Psoas muscle (tissue), 8 donors: ENCODE data around the gene PWP1. TPM values are rescaled to one million over a fixed set of nuclear protein-coding genes. Genes with fewer than 3 reads are reported as not detected.

Source experiments
- ATAC-seq, 4 donors: fragments of 200-7000 bp; cut with Tn5 transposase; one replicate each; pipeline ENCODE4 v1.9.1; 2020; ENCODE audit warnings: moderate library complexity in 3 of 4, mild to moderate bottlenecking in 2 of 4
- DNase-seq, 2 donors: peaks; one replicate each; pipeline ENCODE4 v3.0.0-alpha.2; 2020
- H3K27ac ChIP-seq: fragments of 200-600 bp; one replicate; pipeline ENCODE4 v1.8.0; 2022
- H3K27me3 ChIP-seq, 3 donors: fragments of 200-600 bp in 1 of 3; one replicate each; pipeline versions ENCODE4 v1.6.1 to v1.8.0; 2013 to 2022; ENCODE audit warnings: low read length in 2 of 3, mild to moderate bottlenecking in 2 of 3, moderate library complexity in 1 of 3; ENCODE audit not compliant: insufficient read depth in 3 of 3
- H3K36me3 ChIP-seq, 2 donors: fragments of 200-600 bp in 1 of 2; one replicate each; pipeline versions ENCODE4 v1.6.1 to v1.8.0; 2013 to 2022; ENCODE audit warnings: low read depth in 1 of 2, mild to moderate bottlenecking in 1 of 2, moderate library complexity in 1 of 2; ENCODE audit not compliant: insufficient read depth in 1 of 2
- H3K4me1 ChIP-seq: fragments of 200-600 bp; one replicate; pipeline ENCODE4 v1.8.0; 2022
- H3K4me3 ChIP-seq: fragments of 200-600 bp; one replicate; pipeline ENCODE4 v1.8.0; 2022; ENCODE audit warnings: mild to moderate bottlenecking
- H3K9me3 ChIP-seq: fragments of 200-600 bp; one replicate; pipeline ENCODE4 v1.8.0; 2022
- CTCF ChIP-seq: fragments of 200-600 bp; IDR thresholded peaks from one replicate; pipeline ENCODE4 v1.8.0; 2022; ENCODE audit warnings: antibody characterized with exemption
- WGBS, 3 donors: extraction: QIAGEN DNeasy Blood & Tissue Kit; methylation state at CpG; one replicate each; pipeline versions ENCODE4 v1.1.6 to v1.1.7; 2013; 5-methylcytosine and 5-hydroxymethylcytosine counted together
- intact Hi-C, 2 donors: fragments of 100-400 bp; cut with DNase I; formaldehyde crosslinking; loops; one replicate each; pipeline versions ENCODE4 v1.11.0 to v1.14.2; 2022
- polyA plus RNA-seq, 3 donors: library from polyadenylated mRNA; stranded (reverse); fragments of 200-250 nt; gene quantifications; one replicate each; pipeline ENCODE4 v1.2.3, GENCODE V29; 2013
- total RNA-seq, 4 donors: library from RNA; stranded (reverse); fragmentation: NEBNext Ultra II Directional in 2 of 4; extraction: Animal tissue kit (Norgen Biotek cat#: 25700) in 2 of 4; gene quantifications; one replicate each; pipeline versions ENCODE4 v1.2.1 to v1.2.4, GENCODE V29; 2021 to 2023
- donor health status: healthy with polysubstance abuse.
- donor health status: DM: no; HTN: no; CAD: no; lungs with moderate emphysema.
- donor health status: Bipolar disorder and iron deficiency.
- donor health status: healthy.
- donor health status: DM: yes; HTN: yes; CAD: no.
- donor health status: DM: no; HTN: no; CAD: no.
- donor health status: DM: no; HTN: no; CAD: no.
- donor health status: DM: yes; HTN: yes; CAD: no.

The PWP1 gene
- total and polyA plus RNA-seq, 7 donors, result 15.6 to 30.1 (median 20.5) TPM

GRCh38 chr12:107669946-107670345 is 15.7 kb upstream of the PWP1 start:
- intact Hi-C loops, result no loop called here
- Histone ChIP-seq H3K27ac (no peak overlapping the region), H3K4me1 (no peaks in the 10 kb centered on the region), H3K4me3 (no peak overlapping the region), H3K36me3 (no peaks in the 10 kb centered on the region), H3K9me3 (no peaks in the 10 kb centered on the region), H3K27me3 (peaks cover 0 to 23% (median 4%) of the 10 kb centered on the region in 3 donors)
- DNase-seq (no peak), ATAC-seq (no peak)
- 75 to 90% (median 81%) methylated on average over 8 of the region's 8 CpGs for WGBS, 3 donors
- no peak for TF ChIP-seq CTCF

DNA sequence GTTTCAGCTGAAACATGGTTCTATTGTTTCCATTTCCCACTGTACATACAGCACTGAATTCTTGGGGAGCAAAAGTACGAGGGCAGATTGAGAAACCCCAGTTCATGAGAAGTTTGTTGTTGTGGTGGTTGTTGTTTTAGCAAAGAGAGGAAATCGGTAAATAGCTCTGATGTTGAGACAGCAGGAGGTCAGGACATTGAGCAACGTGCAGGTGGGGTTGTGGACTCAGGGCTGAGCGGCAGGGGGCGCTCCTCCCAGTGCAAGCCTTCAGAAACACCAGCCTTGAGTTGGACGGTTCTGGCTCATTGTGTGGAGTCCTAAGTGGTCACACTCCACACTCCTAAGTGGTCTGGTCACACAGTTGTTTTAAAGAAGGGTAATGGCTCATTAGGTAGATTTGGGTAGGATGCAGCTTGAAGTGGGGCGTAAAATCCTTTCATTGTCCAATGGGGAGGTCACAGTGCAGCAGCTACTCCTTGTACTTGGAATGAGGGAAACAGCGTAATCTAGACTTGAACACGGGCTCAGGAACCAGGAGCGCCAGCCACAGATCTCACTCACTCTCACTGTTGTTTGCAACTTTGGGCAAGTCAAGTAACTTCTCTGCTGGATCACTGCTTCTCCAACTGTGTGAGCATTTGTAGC is 14.5 kb upstream of the PWP1 start:
- Histone ChIP-seq H3K27ac (no peak overlapping the region), H3K4me3 (no peak overlapping the region), H3K27me3 (peaks cover 0 to 23% (median 4%) of the 10 kb centered on the region in 3 donors), H3K36me3 (no peaks in the 10 kb centered on the region), H3K4me1 (no peaks in the 10 kb centered on the region), H3K9me3 (no peaks in the 10 kb centered on the region)
- intact Hi-C loops, result no loop called here
- WGBS, 3 donors, result 38 to 39% (median 39%) methylated on average over 10 of the region's 10 CpGs
- ATAC-seq (no peak), DNase-seq (no peak)
- TF ChIP-seq CTCF, result peak; percentile 31

- DNase-seq (no peak), ATAC-seq (no peak)
- Histone ChIP-seq H3K4me3 (no peak overlapping the region), H3K36me3 (no peaks in the 10 kb centered on the region), H3K27ac (no peak overlapping the region), H3K27me3 (peaks cover 0 to 13% (median 0%) of the 10 kb centered on the region in 3 donors), H3K9me3 (no peaks in the 10 kb centered on the region), H3K4me1 (no peaks in the 10 kb centered on the region)
- TF ChIP-seq CTCF, result no peak
- WGBS, 3 donors, result 57 to 65% (median 63%) methylated on average over 6 of the region's 6 CpGs
- intact Hi-C loops, result loop anchor here in 1 of 2 donors (5.0 kb wide), 1 partner anchor 210 kb away; no protein-coding TSS in a partner anchor
These were observed 7.9 kb upstream of the PWP1 start for GRCh38 chr12:107677671-107678070.

DNA sequence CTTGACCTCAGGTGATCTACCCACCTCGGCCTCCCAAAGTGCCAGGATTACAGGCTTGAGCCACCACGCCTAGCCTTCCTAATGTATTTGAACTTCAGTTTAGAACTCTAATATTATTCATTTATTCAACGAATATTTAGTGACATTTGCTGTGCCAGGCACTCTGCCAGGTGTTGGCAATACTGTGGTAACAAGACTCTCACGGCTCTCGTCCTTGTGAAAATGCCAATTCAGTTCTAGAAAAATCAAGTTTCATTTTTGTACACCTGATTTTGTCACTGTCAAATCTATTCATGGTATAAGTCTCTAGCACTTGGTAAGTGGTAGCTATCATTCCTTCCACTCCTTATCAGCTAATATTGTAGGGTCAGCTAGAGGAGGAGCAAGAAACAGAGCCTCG is 6.3 kb upstream of the PWP1 start:
- H3K27me3 ChIP-seq, result peaks cover 0 to 13% (median 0%) of the 10 kb centered on the region in 3 donors

More for the DNA sequence above, 6.3 kb upstream of the PWP1 start:
- Histone ChIP-seq H3K4me1 (no peaks in the 10 kb centered on the region), H3K36me3 (no peaks in the 10 kb centered on the region), H3K4me3 (no peak overlapping the region), H3K9me3 (no peaks in the 10 kb centered on the region), H3K27ac (no peak overlapping the region)
- DNase-seq (no peak), ATAC-seq (no peak)
- intact Hi-C loops, result loop anchor here in 1 of 2 donors (5.0 kb wide), 1 partner anchor 208 kb away; no protein-coding TSS in a partner anchor
- no peak for TF ChIP-seq CTCF
- WGBS, 3 donors, result 46 to 55% (median 47%) methylated on average over 6 of the region's 6 CpGs
